ENCODE data around the gene TCP11.

DNA sequence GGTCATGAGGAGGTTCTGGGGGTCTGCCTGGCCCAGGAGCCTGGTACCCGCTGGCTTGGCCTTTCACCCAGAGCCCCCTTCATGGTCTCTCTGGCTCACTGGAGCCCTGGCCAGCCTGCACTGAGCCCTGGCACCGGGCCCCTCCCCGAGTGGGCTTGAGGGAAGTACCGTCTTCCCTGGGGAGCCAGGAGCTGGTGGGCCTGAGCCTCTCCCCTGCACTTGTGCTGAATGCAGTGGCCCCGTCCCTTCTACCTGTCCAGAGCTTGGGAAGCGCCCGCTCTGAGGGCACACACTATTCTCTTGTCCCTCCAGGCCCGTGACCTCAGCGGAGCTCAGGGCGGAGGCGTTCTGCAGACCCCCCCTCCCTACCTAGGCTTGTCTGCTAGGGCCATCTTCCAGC lies 62.2 kb downstream of the TCP11 start:
- TF ChIP-seq, protein P1, sequence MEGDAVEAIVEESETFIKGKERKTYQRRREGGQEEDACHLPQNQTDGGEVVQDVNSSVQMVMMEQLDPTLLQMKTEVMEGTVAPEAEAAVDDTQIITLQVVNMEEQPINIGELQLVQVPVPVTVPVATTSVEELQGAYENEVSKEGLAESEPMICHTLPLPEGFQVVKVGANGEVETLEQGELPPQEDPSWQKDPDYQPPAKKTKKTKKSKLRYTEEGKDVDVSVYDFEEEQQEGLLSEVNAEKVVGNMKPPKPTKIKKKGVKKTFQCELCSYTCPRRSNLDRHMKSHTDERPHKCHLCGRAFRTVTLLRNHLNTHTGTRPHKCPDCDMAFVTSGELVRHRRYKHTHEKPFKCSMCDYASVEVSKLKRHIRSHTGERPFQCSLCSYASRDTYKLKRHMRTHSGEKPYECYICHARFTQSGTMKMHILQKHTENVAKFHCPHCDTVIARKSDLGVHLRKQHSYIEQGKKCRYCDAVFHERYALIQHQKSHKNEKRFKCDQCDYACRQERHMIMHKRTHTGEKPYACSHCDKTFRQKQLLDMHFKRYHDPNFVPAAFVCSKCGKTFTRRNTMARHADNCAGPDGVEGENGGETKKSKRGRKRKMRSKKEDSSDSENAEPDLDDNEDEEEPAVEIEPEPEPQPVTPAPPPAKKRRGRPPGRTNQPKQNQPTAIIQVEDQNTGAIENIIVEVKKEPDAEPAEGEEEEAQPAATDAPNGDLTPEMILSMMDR (CRISPR knock-in tag; IDR thresholded peaks at IDR 0.05), result no peak
- TF ChIP-seq POLR2A (IDR thresholded peaks at IDR 0.05; ENCODE audit: insufficient read depth in 1 of 2, low read depth in 2 of 2, low read length in 2 of 2), result no peak
- TF ChIP-seq BHLHE40 (IDR thresholded peaks at IDR 0.05; ENCODE audit: low read length), result no peak
- TF ChIP-seq SSRP1 (CRISPR knock-in tag; IDR thresholded peaks at IDR 0.05), result no peak
- no peak for TF ChIP-seq HHEX (CRISPR knock-in tag; IDR thresholded peaks at IDR 0.05)
- TF ChIP-seq ZNF274 (CRISPR knock-in tag; IDR thresholded peaks at IDR 0.05), result no peak
- no peak for TF ChIP-seq TEAD3 (CRISPR knock-in tag; optimal IDR thresholded peaks at IDR 0.05; ENCODE audit: borderline replicate concordance)
- TF ChIP-seq, protein P2, sequence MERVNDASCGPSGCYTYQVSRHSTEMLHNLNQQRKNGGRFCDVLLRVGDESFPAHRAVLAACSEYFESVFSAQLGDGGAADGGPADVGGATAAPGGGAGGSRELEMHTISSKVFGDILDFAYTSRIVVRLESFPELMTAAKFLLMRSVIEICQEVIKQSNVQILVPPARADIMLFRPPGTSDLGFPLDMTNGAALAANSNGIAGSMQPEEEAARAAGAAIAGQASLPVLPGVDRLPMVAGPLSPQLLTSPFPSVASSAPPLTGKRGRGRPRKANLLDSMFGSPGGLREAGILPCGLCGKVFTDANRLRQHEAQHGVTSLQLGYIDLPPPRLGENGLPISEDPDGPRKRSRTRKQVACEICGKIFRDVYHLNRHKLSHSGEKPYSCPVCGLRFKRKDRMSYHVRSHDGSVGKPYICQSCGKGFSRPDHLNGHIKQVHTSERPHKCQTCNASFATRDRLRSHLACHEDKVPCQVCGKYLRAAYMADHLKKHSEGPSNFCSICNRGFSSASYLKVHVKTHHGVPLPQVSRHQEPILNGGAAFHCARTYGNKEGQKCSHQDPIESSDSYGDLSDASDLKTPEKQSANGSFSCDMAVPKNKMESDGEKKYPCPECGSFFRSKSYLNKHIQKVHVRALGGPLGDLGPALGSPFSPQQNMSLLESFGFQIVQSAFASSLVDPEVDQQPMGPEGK (CRISPR knock-in tag; IDR thresholded peaks at IDR 0.05), result no peak

Data from HepG2 (cell line).